Astrocyte of the spinal cord (primary cell): Measurements from ENCODE around the gene DPP9.
A peak's percentile ranks its signal among the peaks of the same experiment; 100 is the strongest.

ENCODE experiments used
- DNase-seq: peaks from one replicate; pipeline ENCODE4 v3.0.0; 2011; ENCODE audit warnings: low read depth, low spot score
- H3K4me3 ChIP-seq: 2 replicates; pipeline ENCODE4 v1.5.1; 2011; ENCODE audit warnings: low read depth, mild to moderate bottlenecking, low read length, moderate library complexity
- CTCF ChIP-seq: IDR thresholded peaks from 2 replicates; pipeline ENCODE4 v1.5.1; 2012; ENCODE audit warnings: low read depth, mild to moderate bottlenecking, low read length, inconsistent platforms
- in situ Hi-C: cut with HindIII; loops from 2 replicates; pipeline ENCODE4 v1.10.0; 2017; ENCODE audit warnings: low sequenced_read_pairs

The DPP9 gene

DNA sequence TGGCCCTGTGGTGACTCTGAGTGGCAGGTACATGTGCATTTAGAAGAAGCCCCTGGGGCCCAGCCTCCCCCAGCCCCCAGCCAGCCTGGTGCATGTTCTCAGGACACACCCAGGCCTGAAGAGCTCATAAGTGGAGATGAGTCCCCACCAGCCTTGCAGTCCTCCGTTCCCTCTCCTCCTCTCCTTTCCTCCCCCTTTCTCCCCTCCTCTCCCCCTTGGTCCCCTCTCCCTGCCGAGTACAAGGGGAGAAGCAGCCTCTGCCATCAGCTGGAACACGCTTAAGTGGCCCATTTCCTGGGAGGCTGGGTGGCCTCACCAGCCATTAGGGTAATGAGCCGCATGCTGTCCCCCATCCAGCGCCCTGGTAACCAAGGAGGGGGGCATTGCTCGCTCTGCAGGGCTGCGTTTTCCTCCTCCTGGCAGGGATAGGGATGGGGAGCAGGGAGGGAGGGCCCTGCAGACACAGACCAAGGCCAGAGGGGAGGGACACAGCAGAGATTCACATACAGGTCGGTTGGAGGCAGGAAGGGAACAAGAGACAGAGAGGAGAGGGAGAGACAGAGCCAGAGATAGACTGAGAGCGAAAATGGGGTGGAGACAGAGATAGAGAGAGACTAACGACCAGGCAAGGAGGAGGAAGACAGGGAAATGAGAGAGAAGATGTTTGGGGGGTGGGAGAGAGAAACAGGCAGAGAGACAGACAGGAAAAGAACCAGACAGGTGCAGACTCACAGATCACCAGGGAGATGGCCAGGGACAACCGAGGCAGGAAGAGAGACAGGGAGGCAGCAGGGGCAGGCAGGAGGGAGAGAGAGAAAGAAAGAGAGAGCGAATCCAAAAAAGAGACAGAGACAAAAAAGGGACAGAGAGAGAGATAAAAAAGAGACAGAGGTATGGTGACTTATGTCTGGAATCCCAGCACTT is 19.3 kb upstream of the DPP9 start:
- no peak for DNase-seq
- in situ Hi-C loops = no loop called here
- no peak overlapping the region for H3K4me3 ChIP-seq
- TF ChIP-seq CTCF = no peak

- in situ Hi-C loops = no loop called here
Observed at GRCh38 chr19:4740092-4740491, 16.4 kb upstream of the DPP9 start.

DNA sequence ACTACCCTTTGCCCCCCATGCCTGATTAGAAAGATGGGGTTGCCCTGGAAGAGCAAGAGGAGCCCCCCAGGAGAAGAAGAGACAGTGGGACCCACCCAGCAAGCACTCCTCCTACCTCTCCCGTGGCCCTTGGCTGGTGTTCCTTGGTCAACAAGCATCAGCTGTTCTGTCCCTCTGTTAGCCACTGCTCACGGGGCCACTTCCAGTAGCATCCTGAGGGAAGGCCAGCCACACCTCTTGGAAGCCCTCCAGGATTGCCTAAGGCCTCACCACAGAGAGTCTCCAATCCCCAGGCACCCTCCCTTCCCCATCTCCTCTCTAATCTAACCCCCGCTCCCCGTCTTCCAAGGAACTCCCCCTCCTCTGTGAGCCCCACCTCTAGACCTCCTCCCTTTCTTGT is 15.1 kb upstream of the DPP9 start:
- in situ Hi-C loops = no loop called here
- DNase-seq = no peak
- no peak for TF ChIP-seq CTCF

More at GRCh38 chr19:4740092-4740491, 16.4 kb upstream of the DPP9 start:
- no peak for DNase-seq
- no peak for TF ChIP-seq CTCF
- no peak overlapping the region for H3K4me3 ChIP-seq

GRCh38 chr19:4737955-4738600 is 14.4 kb upstream of the DPP9 start:
- DNase-seq = no peak
- no peak overlapping the region for H3K4me3 ChIP-seq
- in situ Hi-C loops = no loop called here
- no peak for TF ChIP-seq CTCF

More for the DNA sequence above, 15.1 kb upstream of the DPP9 start:
- H3K4me3 ChIP-seq = no peak overlapping the region

- in situ Hi-C loops = no loop called here
- TF ChIP-seq CTCF = no peak
- no peak for DNase-seq
- H3K4me3 ChIP-seq = no peak overlapping the region
Observed at GRCh38 chr19:4733755-4734345, 10.2 kb upstream of the DPP9 start.

DNA sequence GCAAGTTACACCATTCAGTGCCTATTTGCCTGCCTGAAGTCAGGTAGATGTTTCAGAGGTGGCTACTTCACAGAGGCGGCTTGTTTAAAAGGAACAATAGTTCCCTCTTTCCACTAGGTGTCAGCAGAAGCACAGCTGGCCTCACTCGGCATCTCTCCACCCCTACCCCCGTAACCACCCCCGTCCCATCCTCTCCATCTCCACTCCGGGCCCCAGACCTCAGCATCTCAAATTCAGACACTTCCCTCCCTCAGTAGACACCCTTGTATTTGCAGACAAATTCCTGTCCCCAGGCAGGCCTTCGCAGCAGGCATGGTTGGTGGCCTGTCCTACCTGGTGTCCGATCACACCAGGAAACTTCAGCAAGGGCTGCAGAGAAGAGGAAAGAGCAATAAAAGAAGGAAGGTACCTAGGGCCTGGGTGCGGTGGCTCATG is 9.1 kb upstream of the DPP9 start:
- DNase-seq = peak; percentile 35
- TF ChIP-seq CTCF = peak; percentile 77
- no peak overlapping the region for H3K4me3 ChIP-seq
- in situ Hi-C loops = no loop called here
